NCI-H2107 treated with DMSO at 0.1 percent for 48 hours (cell line): ENCODE measurements around the gene AMT.

Source experiments
- DNase-seq: peaks from one replicate; lab custom pipeline; 2025; ENCODE audit not compliant: unreplicated experiment; lab: John Stamatoyannopoulos, UW

Gene AMT

DNA sequence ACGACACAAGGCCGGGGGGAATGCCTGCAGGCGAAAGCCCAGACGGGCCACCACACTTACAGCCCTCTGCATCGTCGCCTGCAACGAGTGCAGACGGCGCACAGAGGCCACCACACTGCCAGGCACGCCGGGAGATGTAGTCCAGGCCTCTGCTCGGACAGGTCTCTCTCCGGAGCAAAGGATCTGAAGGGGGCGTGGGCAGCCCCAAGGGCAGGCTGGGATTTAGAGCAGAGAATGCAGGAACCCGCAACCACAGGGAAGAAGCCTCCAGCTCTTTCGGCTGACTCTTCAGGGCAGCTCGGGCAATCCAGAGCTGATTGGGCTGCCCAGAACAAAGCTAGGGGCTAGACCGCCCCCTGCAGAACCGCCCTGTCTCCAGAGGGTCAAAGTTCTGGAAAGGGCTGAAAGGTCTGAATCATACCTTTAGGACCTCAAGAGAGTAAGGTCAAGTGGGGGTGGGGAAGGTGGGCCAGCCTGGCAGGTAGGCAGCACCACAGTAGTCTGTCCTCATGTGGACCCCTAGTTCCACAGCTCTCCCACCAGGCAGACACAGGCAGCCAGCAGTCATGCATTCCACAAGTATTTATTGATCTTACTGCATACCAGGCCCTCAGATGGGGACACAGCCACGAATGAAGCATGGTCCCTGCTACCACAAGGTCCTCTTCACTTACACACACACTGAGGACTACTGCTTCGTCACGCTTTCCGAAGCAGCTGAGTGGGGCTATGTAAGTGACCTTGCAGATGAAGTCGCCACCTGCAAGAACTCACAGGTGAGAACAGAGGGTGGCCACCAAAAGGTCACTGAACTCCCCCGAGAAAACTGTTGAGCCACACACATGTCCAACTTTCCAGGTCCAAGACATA, at the start of gene AMT:
AMT (minus strand) TSS at position 95 of the 870 bp plus-strand sequence; CDS start at position 72, 23 bp downstream.
- DNase-seq = no peak

- DNase-seq = no peak
Measured at GRCh38 chr3:49470714-49471420, 48.6 kb upstream of the AMT start.

DNA sequence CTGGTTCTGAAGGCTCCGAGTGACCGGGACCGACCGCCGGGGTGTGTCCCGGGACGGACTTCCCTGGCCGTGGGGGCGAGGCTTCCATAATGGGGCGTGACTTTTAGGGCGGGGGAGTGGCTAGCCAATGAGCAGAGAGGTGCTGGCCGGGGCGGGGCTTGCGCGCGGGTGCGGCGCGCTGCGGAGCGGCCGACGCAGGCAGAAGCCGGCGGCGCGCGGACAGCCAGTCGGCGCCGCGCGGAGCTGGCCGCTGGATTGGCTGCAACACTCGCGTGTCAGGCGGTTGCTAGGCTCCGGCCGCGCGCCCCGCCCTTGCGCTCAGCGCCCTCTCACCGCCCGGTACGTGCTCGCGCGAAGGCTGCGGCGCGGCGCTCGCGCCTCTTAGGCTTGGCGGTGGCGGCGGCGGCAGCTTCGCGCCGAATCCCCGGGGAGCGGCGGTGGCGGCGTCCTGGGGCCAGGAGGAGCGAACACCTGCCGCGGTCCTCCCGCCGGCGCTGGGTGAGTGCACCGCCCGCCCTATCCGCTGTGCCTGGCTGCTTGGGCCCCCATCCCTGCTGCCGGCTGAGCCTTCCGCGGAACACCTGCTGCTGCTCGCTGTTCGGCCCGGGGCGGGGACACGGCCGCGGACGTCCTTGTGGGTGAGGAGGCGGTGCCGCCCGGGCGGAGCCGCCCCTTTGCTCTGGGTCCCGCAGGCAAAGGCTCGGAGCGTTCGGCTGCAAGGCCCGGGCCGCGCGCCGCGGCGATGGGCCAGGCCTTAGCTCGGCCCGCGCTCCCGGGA, 47.9 kb upstream of the AMT start, which contains the start of gene DAG1:
DAG1 (plus strand) TSS at position 332 of the 778 bp plus-strand sequence. CDS start 40,268 bp downstream, outside the sequence.
- DNase-seq = peak; percentile 77

DNA sequence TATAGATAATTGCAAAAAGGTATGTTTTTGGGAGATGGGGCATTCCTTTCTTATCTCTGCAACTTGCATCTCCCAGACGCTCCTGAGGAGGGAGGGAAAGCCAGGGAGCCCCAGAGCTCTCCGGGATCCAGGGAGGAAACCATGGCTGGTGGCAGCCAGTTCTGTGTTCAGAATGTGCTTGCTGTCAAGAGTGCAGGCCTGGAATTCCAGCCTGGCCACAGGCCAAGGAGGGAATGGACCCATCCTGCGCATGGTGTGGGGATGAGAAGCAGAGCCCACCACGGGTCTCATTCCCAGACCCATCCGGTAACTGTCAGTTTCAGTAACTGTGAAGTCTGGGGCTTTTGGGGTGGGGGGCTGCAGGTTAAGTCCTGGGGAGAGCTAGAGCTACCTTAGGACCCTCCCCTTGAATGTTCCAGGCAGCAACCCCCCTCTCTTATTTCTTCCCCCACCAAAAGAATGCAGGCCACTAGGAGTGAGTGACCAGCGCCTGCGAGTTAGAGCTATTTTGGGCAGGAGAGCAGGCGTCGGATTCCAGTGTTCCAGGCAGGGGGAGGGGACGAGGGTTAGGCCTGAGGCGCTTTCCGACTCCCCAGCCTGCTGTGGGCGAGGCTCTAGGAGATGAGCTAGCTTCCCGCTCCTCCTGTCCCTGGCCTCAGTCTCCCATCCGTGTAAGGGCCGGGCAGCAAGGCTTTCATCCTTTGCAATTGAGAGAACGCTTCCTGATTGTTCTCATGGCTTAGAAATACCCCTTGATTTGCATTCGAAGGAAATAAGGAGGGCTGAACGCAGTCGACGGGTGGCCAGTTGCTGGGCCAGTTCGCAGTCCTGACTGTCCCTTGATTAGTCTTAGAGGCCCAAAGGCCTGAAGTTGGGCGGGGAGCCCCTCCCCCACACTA, 47.0 kb upstream of the AMT start:
- peak; percentile 29 for DNase-seq

GRCh38 chr3:49466085-49466484, 43.8 kb upstream of the AMT start:
- DNase-seq = no peak

GRCh38 chr3:49465270-49466034, 43.2 kb upstream of the AMT start:
- DNase-seq = no peak

- DNase-seq = no peak
Measured at GRCh38 chr3:49462222-49462621, 39.9 kb upstream of the AMT start.

DNA sequence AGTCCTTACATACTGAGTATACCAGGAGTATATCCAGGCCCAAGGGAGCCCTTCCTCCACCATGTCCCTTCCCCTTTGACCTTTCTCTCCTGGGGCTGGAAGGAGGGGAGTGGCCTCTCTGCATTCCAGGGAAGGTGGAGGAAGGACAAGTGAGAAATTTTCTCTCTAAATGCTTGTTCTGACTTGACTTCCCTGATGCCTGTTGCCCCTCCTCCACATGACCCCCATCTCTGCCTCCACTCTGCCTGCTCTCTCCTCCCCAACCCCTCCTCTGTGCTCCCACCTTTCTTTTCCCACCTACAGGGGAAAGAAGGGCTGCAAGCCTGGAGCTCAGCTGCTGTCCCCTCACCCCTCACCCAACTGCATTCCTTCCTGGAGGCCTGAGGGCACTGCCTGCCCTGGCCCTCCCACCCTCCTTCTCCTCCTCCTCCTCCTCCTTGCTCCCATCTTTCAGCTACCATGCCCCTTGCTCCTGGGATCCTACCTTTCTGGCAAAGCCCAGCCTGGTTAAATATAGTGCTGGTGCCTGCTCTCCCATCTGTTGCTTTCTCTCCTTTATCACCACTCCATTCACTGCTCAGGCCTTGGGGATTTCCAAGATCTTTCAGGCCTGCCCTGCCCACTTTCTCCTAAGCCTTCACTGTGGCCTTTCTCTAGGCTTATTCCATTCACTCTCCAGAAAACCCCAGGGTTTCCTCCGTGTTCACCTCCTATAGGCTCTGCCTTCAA, 39.3 kb upstream of the AMT start:
- DNase-seq = no peak

GRCh38 chr3:49460956-49461355, 38.7 kb upstream of the AMT start:
- no peak for DNase-seq

DNA sequence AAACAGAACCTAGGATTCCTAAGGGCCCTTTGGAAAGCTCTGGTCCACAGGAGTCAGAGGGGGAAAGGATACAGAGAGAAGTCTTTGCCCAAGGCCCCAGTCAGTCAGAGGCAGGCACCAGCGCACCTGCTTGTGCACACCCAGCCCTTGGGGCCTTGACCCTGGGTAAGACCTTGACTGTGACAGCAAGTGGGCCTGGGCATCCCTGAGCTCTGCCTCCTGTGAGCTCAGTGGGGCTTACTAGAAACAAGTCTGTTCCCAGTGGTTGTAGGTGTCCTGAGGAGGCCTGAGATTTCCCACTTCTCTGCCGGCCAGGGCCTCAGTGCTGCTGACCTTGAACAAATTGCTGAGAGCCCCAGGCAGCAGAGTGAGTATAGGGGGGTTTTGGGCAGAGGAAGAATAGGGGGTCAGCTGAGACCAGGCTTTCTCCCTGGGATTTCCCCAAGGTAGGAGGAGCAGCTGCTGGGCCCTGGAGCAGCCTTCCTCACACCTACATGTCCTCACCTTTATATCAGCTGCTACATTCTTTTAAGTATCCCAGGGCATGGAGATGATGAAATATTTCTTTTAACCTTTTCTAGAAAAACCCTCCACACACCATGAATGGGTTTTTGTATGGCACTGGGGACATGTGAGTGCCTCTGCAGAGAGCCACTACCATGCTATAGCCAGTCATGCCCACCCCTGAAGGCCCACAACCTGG, 38.1 kb upstream of the AMT start:
- DNase-seq = no peak

DNA sequence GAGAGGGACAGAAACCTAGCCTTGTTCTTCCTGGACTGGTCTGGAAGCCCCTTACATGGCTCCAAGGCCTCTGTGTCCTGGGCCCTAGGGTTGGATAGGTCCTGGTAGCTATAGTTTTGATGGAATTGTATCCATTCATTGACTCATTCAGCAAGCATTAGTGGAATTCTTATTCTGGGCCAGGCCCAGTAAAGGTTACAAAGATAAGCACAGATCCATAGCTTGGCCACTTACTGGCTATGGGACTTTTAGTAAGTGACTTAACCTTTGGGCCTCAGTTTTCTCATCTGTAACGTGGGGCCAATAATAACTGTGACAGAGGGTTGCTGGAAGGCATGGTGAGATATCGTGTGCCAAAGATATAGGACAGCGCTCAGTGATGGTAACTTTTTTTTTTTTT, 34.2 kb upstream of the AMT start:
- DNase-seq = no peak

DNA sequence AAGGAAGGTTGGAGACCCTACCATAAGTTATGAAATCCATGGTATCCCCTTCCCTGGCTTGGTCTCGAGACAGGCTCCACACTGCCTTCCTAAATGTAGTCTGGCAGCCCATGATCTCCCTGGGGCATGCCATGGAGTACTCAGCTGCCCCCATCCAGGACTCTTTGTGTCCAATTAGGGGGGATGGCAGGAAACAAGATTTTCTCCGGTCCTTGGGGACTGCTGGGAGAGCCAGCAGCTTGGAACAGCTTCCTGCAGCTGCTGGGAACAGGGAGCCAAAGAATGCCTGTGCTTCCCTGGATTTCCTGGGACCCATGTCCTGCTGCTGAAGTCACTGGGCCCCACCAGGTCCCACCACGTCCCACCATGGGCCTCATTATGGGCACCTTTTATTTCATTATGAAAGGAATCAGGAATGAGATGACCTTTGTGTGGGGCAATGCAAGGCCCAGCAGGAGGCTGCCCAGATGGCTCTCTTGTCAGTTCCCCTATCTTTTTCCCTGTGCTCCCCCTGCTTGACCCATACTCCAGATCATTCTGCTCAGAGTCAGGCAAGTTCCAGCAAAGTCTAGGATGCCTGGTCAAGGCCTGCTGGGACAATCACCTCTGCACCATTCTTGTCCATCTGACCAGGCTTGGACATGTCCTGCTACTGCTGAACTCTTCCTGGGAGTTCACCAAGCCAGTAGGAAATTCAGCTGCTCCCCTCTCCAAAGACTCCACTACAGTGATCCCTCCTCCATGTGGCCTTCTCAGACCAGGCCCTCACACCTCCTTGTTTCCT, 32.8 kb upstream of the AMT start:
- no peak for DNase-seq

DNA sequence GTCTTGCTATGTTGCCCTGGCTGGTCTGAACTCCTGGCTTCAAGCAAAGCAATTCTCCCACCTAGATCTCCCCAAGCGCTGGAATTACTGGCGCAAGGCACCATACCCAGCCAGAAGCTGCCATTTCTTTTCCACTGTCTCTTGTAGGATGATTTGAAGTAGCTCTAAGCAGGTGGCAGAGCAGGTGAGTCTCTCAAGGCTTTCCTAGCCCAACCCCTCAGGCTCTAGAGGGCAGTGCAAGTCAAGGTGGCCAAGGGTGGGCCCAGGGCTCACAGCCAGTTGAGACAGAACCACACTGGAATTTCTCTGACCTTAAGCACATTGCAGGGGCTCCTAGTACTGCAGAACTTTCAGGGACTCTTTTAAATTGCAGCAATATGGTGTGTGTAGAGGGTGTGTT, 32.2 kb upstream of the AMT start:
- DNase-seq = peak; percentile 11

- no peak for DNase-seq
Measured at GRCh38 chr3:49453621-49454020, 31.3 kb upstream of the AMT start.

DNA sequence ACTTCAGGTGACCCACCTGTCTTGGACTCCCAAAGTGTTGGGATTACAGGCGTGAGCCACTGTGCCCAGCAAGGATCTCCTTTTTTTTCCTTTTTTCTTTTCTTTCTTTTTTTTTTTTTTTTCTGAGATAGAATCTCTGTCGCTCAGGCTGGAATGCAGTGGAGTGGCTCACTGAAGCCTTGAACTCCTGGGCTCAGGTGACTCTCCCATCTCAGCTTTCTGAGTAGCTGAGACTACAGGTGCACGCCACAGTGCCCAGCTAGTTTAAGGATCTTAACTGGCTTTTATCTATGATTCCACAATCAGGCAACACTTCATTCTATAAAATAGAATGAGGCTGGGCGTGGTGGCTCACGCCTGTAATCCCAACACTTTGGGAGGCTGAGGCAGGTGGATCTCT, 23.1 kb upstream of the AMT start:
- no peak for DNase-seq

DNA sequence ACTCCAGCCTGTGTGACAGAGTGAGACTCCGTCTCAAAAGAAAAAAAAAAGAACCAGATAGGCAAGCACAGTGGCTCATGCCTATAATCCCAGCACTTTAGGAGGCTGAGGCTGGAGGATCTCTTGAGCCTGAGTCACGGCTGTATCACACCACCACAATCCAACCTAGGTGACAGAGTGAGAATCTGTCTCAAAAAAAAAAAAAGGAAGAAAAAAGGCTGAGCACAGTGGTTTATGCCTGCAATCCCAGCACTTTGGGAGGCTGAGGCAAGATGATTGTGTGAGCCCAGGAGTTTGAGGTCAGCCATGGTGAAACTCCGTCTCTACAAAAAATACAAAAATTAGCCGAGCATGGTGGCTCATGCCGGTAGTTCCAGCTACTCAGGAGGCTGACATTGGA, 12.5 kb upstream of the AMT start:
- no peak for DNase-seq

- no peak for DNase-seq
Measured at GRCh38 chr3:49428752-49429080, 6.4 kb upstream of the AMT start.

- no peak for DNase-seq
Measured at GRCh38 chr3:49427586-49427985, 5.3 kb upstream of the AMT start.
